RWPE1 (cell line): ENCODE results near the gene ZCCHC14.
"Not testable (repeated sequence)": the region's sequence is repeated elsewhere in the genome, so short reads cannot be mapped to it uniquely, and the experiment has no call there.

ENCODE experiments used
- CTCF ChIA-PET: fragments of 350-600 bp; sonication (Branson Sonifier 250); formaldehyde crosslinking; extraction: SDS; loops from one replicate; lab custom pipeline; 2021; lab: Yijun Ruan, JAX
- POLR2A ChIA-PET: fragments of 400-600 bp; formaldehyde crosslinking; extraction: SDS; loops from one replicate; lab custom pipeline; 2020; ENCODE audit warnings: antibody characterized with exemption; ENCODE audit not compliant: low non-redundant PET; lab: Yijun Ruan, JAX
- DNase-seq: peaks from one replicate; pipeline ENCODE4 v3.0.0; 2012; ENCODE audit warnings: low spot score
- H3K27ac ChIP-seq: fragments of 450-650 bp; 2 replicates; pipeline ENCODE4 v1.5.1; 2017
- CTCF ChIP-seq: fragments of 450-650 bp; conservative IDR thresholded peaks from 2 replicates; pipeline ENCODE4 v1.5.1; 2017; ENCODE audit warnings: low read depth, mild to moderate bottlenecking

ZCCHC14 gene

GRCh38 chr16:87391950-87392820 is 100.6 kb downstream of the ZCCHC14 start, which contains the start of gene MAP1LC3B:
TSS of gene MAP1LC3B (plus strand) at chr16:87392336. CDS start at chr16:87392428, 92 bp downstream.
- ChIA-PET CTCF (no interaction called here), POLR2A (no interaction called here)
- peak; percentile 93 for DNase-seq
- TF ChIP-seq CTCF = no peak
- peak within 1 kb of the TSS; percentile 92 for H3K27ac ChIP-seq

- no peak for TF ChIP-seq CTCF
- peak overlapping the region; percentile 92 for H3K27ac ChIP-seq
- DNase-seq = no peak
- ChIA-PET CTCF (interaction anchor here (0.6 kb wide), 2 partner anchors 9 to 17 kb away, joined by 3 to 6 read pairs; no protein-coding TSS in a partner anchor), POLR2A (no interaction called here)
Measured at GRCh38 chr16:87391324-87391949, 101.4 kb downstream of the ZCCHC14 start.

GRCh38 chr16:87390641-87391323 is 102.0 kb downstream of the ZCCHC14 start:
- no peak for DNase-seq
- TF ChIP-seq CTCF = no peak
- peak overlapping the region; percentile 92 for H3K27ac ChIP-seq
- ChIA-PET POLR2A (no interaction called here), CTCF (interaction anchor here (0.6 kb wide), 2 partner anchors 9 to 17 kb away, joined by 3 to 6 read pairs; no protein-coding TSS in a partner anchor)

GRCh38 chr16:87389914-87390313 is 102.9 kb downstream of the ZCCHC14 start:
- POLR2A ChIA-PET = interaction anchor here (0.6 kb wide), 1 partner anchor 11 kb away, joined by 5 read pairs; no protein-coding TSS in a partner anchor
- CTCF ChIA-PET, DNase-seq: not testable (repeated sequence)
- peak overlapping the region; percentile 92 for H3K27ac ChIP-seq

- TF ChIP-seq CTCF = no peak
- no peak overlapping the region for H3K27ac ChIP-seq
- POLR2A ChIA-PET = interaction anchor here (0.6 kb wide), 1 partner anchor 12 kb away, joined by 5 read pairs; no protein-coding TSS in a partner anchor
- CTCF ChIA-PET = no interaction called here
- no peak for DNase-seq
Measured at GRCh38 chr16:87389245-87389644, 103.6 kb downstream of the ZCCHC14 start.

- CTCF ChIA-PET = no interaction called here
- no peak for TF ChIP-seq CTCF
- POLR2A ChIA-PET = no interaction called here
- H3K27ac ChIP-seq = peak overlapping the region; percentile 84
- DNase-seq = no peak
Measured at GRCh38 chr16:87388818-87389134, 104.0 kb downstream of the ZCCHC14 start.
